Thymus (tissue), 11 donors: ENCODE data around the gene METTL5. TPM values are rescaled to one million over a fixed set of nuclear protein-coding genes. Genes with fewer than 3 reads are reported as not detected.
"Not testable (repeated sequence)": the region's sequence is repeated elsewhere in the genome, so short reads cannot be mapped to it uniquely, and the experiment has no call there.

ENCODE experiments used
- DNase-seq, 9 donors: peaks; one replicate each; pipeline ENCODE4 v3.0.0-alpha.2; 2013; ENCODE audit warnings: low spot score in 9 of 9, low read depth in 6 of 9, missing footprints in 1 of 9
- H3K27ac ChIP-seq, 2 donors: one replicate each; pipeline ENCODE4 v1.5.1; 2013; ENCODE audit warnings: control low read depth in 1 of 2, low read depth in 1 of 2, low read length in 1 of 2, mild to moderate bottlenecking in 1 of 2, moderate library complexity in 1 of 2
- H3K27me3 ChIP-seq, 2 donors: one replicate each; pipeline ENCODE4 v1.5.1; 2013; ENCODE audit warnings: low read length in 1 of 2; ENCODE audit not compliant: control insufficient read depth in 2 of 2, insufficient read depth in 1 of 2
- H3K36me3 ChIP-seq, 2 donors: one replicate each; pipeline ENCODE4 v1.5.1; 2013; ENCODE audit warnings: low read length in 1 of 2, mild to moderate bottlenecking in 1 of 2, moderate library complexity in 1 of 2; ENCODE audit not compliant: control insufficient read depth in 2 of 2, insufficient read depth in 2 of 2
- H3K4me1 ChIP-seq, 2 donors: one replicate each; pipeline ENCODE4 v1.5.1; 2013; ENCODE audit warnings: low read length in 2 of 2; ENCODE audit not compliant: control insufficient read depth in 2 of 2, insufficient read depth in 2 of 2
- H3K4me3 ChIP-seq, 2 donors: one replicate each; pipeline ENCODE4 v1.5.1; 2013; ENCODE audit warnings: low read length in 2 of 2, control low read depth in 1 of 2, mild to moderate bottlenecking in 1 of 2
- H3K9me3 ChIP-seq, 2 donors: one replicate each; pipeline ENCODE4 v1.5.1; 2013; ENCODE audit warnings: low read length in 1 of 2, mild to moderate bottlenecking in 1 of 2; ENCODE audit not compliant: control insufficient read depth in 2 of 2, insufficient read depth in 1 of 2
- WGBS: extraction: QIAGEN DNeasy Blood & Tissue Kit; methylation state at CpG from one replicate; pipeline ENCODE4 v1.1.7; 2013; 5-methylcytosine and 5-hydroxymethylcytosine counted together
- polyA plus RNA-seq: library from polyadenylated mRNA; stranded (reverse); fragments of 200-250 nt; gene quantifications from one replicate; pipeline ENCODE4 v1.2.3, GENCODE V29; 2013
- total RNA-seq: library from RNA; stranded (reverse); fragments of 120-200 nt; gene quantifications from one replicate; pipeline ENCODE4 v1.2.4, GENCODE V29; 2013
- donor health status: healthy.

METTL5 gene
- total and polyA plus RNA-seq, 2 donors, result 42.8 to 61.3 TPM

GRCh38 chr2:169841625-169842024 is 16.9 kb upstream of the METTL5 start:
- H3K27ac ChIP-seq, H3K27me3 ChIP-seq, H3K36me3 ChIP-seq, H3K4me3 ChIP-seq, H3K9me3 ChIP-seq, DNase-seq, H3K4me1 ChIP-seq: not testable (repeated sequence)
- 97% methylated on average over 21 of the region's 24 CpGs for WGBS

DNA sequence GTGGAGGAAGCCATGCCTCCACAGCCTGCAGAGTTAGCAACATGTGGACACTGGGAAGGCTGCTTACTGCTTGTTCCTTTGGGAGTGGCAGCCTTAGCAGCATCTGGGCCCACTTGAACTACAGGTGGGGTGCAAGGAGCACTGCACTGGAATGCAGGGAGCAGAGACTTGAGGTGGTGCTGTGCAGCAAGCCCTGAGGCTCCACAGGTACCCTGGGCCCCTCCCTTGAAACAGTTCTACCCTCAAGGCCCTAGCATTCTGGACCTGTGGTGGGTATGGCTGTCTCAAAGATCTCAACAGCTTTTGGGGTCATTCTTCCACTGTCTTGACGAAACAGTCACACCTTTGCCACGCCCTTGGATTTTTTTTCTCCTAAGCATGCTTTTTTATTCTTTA is 16.0 kb upstream of the METTL5 start:
- no peak for DNase-seq
- 99% methylated on average over 2 of the region's 2 CpGs for WGBS
- peaks cover 0 to 4% of the 10 kb centered on the region in 2 donors for H3K36me3 ChIP-seq

GRCh38 chr2:169839954-169840746 is 15.4 kb upstream of the METTL5 start:
- H3K9me3 ChIP-seq, result peaks cover 0 to 3% of the 10 kb centered on the region in 2 donors
- H3K4me1 ChIP-seq, result no peaks in the 10 kb centered on the region
- DNase-seq, result no peak
- no peak overlapping the region for H3K27ac ChIP-seq
- H3K4me3 ChIP-seq, result no peak overlapping the region
- H3K27me3 ChIP-seq, result no peaks in the 10 kb centered on the region
- H3K36me3 ChIP-seq, result peaks cover 0 to 4% of the 10 kb centered on the region in 2 donors
- 97% methylated on average over 10 of the region's 10 CpGs for whole genome bisulfite sequencing

More for the DNA sequence above, 16.0 kb upstream of the METTL5 start:
- H3K4me1 ChIP-seq, result no peaks in the 10 kb centered on the region
- H3K27ac ChIP-seq, result no peak overlapping the region
- H3K27me3 ChIP-seq, result no peaks in the 10 kb centered on the region
- peaks cover 0 to 3% of the 10 kb centered on the region in 2 donors for H3K9me3 ChIP-seq
- H3K4me3 ChIP-seq, result no peak overlapping the region

- Histone ChIP-seq H3K4me3 (no peak overlapping the region), H3K27ac (no peak overlapping the region), H3K4me1 (no peaks in the 10 kb centered on the region), H3K36me3 (peaks cover 0 to 4% of the 10 kb centered on the region in 2 donors), H3K27me3 (no peaks in the 10 kb centered on the region), H3K9me3 (peaks cover 0 to 3% of the 10 kb centered on the region in 2 donors)
- WGBS, result 99% methylated on average over 2 of the region's 2 CpGs
- no peak for DNase-seq
Observed at GRCh38 chr2:169838743-169839489, 14.2 kb upstream of the METTL5 start.

- Histone ChIP-seq H3K4me1 (no peaks in the 10 kb centered on the region), H3K9me3 (no peaks in the 10 kb centered on the region), H3K36me3 (no peaks in the 10 kb centered on the region), H3K27me3 (no peaks in the 10 kb centered on the region), H3K4me3 (no peak overlapping the region), H3K27ac (no peak overlapping the region)
- WGBS, result 95% methylated on average over 1 of the region's 1 CpG
- DNase-seq, result no peak
Observed at GRCh38 chr2:169834401-169834800, 9.7 kb upstream of the METTL5 start.

- no peaks in the 10 kb centered on the region for H3K36me3 ChIP-seq
- peak overlapping the region; percentile 44 to 65 for H3K27ac ChIP-seq
- H3K4me1 ChIP-seq, result peaks cover 13 to 16% of the 10 kb centered on the region in 2 donors
- H3K4me3 ChIP-seq, result peak overlapping the region; percentile 59 to 98
- H3K27me3 ChIP-seq, result no peaks in the 10 kb centered on the region
- WGBS, result 2% methylated on average over 13 of the region's 13 CpGs
- no peaks in the 10 kb centered on the region for H3K9me3 ChIP-seq
- peak in 7 of 9 donors; percentile 24 to 78 (median 53) for DNase-seq
Observed at GRCh38 chr2:169828141-169828811, 3.6 kb upstream of the METTL5 start.

GRCh38 chr2:169827272-169828140 is 2.8 kb upstream of the METTL5 start, which contains the start of gene UBR3:
Gene UBR3, plus strand, starts transcription at chr2:169827454. Its CDS starts 54 bp downstream, at chr2:169827508.
- H3K27me3 ChIP-seq, result no peaks in the 10 kb centered on the region
- no peaks in the 10 kb centered on the region for H3K9me3 ChIP-seq
- under 1% methylated on average over 104 of the region's 104 CpGs for WGBS
- H3K36me3 ChIP-seq, result no peaks in the 10 kb centered on the region
- peak; percentile 60 to 91 (median 79) for DNase-seq
- peaks cover 17 to 19% of the 10 kb centered on the region in 2 donors for H3K4me1 ChIP-seq
- H3K27ac ChIP-seq, result peak within 1 kb of the TSS; percentile 44 to 84
- H3K4me3 ChIP-seq, result peak within 1 kb of the TSS; percentile 59 to 98

DNA sequence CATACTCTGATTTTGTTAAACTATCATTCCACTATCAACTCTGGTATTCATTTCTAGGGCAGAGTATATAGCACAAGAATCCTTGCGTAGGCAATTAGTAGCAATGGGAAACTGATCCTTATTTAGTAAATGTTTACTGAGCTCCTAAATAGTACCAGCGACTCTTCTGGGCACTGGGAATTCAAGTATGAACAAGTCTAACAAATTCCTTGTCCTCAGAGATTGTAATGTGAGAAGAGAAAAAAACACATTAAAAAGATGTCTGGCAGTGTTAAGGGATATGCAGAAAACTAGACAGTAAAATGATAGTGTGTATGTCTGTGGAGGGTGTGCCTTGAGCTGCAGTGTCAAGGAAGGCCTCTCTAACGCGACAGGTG is 721 bp downstream of the METTL5 start:
- 42% methylated on average over 4 of the region's 4 CpGs for WGBS

More for the DNA sequence above, 721 bp downstream of the METTL5 start:
- peak overlapping the region in 1 of 2 donors; percentile 59 for H3K27ac ChIP-seq
- peaks cover 17 to 21% of the 10 kb centered on the region in 2 donors for H3K4me1 ChIP-seq
- H3K9me3 ChIP-seq, result no peaks in the 10 kb centered on the region
- DNase-seq, result peak in 1 of 9 donors; percentile 13
- no peaks in the 10 kb centered on the region for H3K27me3 ChIP-seq
- H3K36me3 ChIP-seq, result peaks cover 0 to 9% of the 10 kb centered on the region in 2 donors
- H3K4me3 ChIP-seq, result peak overlapping the region; percentile 62 to 73
